GM12873 (cell line): Measurements from ENCODE around the gene NAV2.

Experiments used
- TF ChIP-seq, protein P1 (sequence below): IDR thresholded peaks from 2 replicates; pipeline ENCODE4 v1.5.1; 2012; ENCODE audit warnings: low read depth, mild to moderate bottlenecking, moderate library complexity, low read length, control low read depth; ENCODE audit not compliant: insufficient read depth; ENCODE audit errors: missing control alignments

Gene NAV2

DNA sequence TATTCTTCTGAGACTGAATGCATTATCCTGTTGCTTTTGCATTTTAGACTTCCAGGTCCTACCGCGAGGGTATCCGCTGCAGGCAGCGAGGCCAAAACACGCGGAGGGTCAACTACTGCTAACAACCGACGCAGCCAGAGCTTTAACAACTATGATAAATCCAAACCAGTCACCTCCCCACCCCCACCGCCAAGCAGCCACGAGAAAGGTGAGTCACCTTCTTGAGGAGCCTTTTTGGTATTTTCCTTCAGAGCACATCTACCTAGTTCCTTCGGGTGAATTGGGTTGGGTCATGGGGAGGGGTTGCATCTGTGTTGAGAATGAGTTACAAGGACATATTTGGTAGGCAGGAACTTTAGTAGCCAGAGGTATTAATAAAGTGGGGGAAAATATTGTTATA lies 179.8 kb downstream of the NAV2 start:
- TF ChIP-seq, protein P1, sequence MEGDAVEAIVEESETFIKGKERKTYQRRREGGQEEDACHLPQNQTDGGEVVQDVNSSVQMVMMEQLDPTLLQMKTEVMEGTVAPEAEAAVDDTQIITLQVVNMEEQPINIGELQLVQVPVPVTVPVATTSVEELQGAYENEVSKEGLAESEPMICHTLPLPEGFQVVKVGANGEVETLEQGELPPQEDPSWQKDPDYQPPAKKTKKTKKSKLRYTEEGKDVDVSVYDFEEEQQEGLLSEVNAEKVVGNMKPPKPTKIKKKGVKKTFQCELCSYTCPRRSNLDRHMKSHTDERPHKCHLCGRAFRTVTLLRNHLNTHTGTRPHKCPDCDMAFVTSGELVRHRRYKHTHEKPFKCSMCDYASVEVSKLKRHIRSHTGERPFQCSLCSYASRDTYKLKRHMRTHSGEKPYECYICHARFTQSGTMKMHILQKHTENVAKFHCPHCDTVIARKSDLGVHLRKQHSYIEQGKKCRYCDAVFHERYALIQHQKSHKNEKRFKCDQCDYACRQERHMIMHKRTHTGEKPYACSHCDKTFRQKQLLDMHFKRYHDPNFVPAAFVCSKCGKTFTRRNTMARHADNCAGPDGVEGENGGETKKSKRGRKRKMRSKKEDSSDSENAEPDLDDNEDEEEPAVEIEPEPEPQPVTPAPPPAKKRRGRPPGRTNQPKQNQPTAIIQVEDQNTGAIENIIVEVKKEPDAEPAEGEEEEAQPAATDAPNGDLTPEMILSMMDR, result no peak

DNA sequence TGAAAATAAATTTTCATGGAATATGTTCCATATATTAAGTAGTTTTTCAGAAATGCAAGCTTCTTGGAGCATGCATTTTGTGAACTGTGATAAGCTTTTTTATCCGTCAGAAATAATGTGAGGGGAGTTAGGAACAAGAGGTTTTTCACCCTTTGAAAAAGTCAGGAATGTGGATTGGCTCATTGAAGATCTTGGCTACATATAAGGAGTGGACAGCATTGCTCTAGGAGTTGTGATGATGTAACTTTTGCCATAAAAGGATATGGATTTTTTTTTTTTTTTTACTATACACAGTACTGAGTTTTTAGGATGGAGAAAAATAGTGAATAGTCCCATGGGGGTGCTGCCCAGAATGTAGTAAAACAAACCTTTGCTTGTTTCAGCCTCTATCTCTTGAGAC lies 180.2 kb downstream of the NAV2 start:
- TF ChIP-seq, protein P1, result no peak

- TF ChIP-seq, protein P1, result no peak
These were observed 181.8 kb downstream of the NAV2 start for GRCh38 chr11:19894404-19894803.

- TF ChIP-seq, protein P1, result no peak
These were observed 183.1 kb downstream of the NAV2 start for GRCh38 chr11:19895776-19896175.

- TF ChIP-seq, protein P1, result peak; percentile 81
These were observed 191.0 kb downstream of the NAV2 start for GRCh38 chr11:19903620-19904069.

DNA sequence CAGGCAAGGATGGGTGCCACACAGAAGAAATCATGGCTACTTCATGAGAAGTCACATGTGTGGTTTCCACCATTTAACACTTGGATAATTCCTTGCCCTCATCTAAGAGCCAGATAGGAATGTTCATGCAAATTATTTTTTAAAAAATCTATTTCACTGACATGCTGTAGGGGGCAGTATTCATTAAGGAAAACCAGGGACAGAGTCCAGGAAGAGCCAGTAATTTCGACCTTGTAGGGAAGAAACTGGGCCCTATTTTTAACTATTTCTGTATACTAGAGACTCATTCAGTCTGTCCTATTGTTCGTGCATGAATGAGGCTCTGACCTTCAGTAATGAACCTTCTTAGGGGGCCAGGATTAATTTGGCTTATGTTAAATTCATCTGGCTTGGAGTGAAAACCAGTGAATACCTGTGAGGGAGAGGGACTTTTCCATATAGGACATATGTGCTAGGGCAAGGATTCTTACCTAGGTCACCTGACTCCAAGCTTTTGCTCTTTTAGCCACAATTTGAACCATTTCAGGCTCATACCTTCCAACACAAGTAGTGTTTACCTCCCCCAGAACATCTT lies 192.7 kb downstream of the NAV2 start:
- TF ChIP-seq, protein P1, result peak; percentile 50

- TF ChIP-seq, protein P1, result peak; percentile 7
These were observed 193.5 kb downstream of the NAV2 start for GRCh38 chr11:19906126-19906525.
